Measurements from ENCODE around the gene OLFM2. TPM values are rescaled to one million over a fixed set of nuclear protein-coding genes. Genes with fewer than 3 reads are reported as not detected.

Gene OLFM2
- total RNA-seq, 1 experiment from 2014 or later: 9.7 TPM

- ATAC-seq (no peak), DNase-seq (ENCODE audit: low read depth, low spot score) (no peak)
- H3K27ac ChIP-seq (ENCODE audit: low read length): no peak overlapping the region
- no peaks in the 10 kb centered on the region; the same call in 1 of the 2 replicates for H3K27me3 ChIP-seq (ENCODE audit: control insufficient read depth, insufficient read depth, low read length)
- 0 out of 4 replicates have a peak overlapping the region, but pooled peaks of 1 of the 2 experiments have one; percentile 14 for H3K4me3 ChIP-seq (ENCODE audit: low read depth in 2 of 2, low read length in 2 of 2)
- no peaks in the 10 kb centered on the region; the same call in 1 of the 2 replicates for H3K36me3 ChIP-seq (ENCODE audit: control insufficient read depth, insufficient read depth, low read length)
- TF ChIP-seq CTCF (IDR thresholded peaks at IDR 0.05) (no peak), SIN3A (IDR thresholded peaks at IDR 0.05; ENCODE audit: borderline replicate concordance, insufficient read depth, low read depth, low read length) (no peak), POLR2AphosphoS5 (IDR thresholded peaks at IDR 0.05; ENCODE audit: low read depth, low read length) (no peak), REST (IDR thresholded peaks at IDR 0.05; ENCODE audit: insufficient read depth in 1 of 2, low read depth in 2 of 2, low read length in 1 of 2) (no peak), TCF7L2 (IDR thresholded peaks at IDR 0.05; ENCODE audit: low read depth, low read length) (no peak)
- intact Hi-C loops (cut with micrococcal nuclease; ENCODE audit: unreplicated experiment) (no loop called here), in situ Hi-C loops (cut with HindIII; ENCODE audit: low pct_unique_long_range_greater_than_20kb, low sequenced_read_pairs) (no loop called here)
- H3K9me3 ChIP-seq (ENCODE audit: control insufficient read depth, insufficient read depth, low read depth, low read length): no peaks in the 10 kb centered on the region
- no TSS peak for BruUV-seq (replicated peaks)
- no peaks in the 10 kb centered on the region for H3K4me1 ChIP-seq (ENCODE audit: control insufficient read depth, insufficient read depth, low read length)
- ChIA-PET CTCF (no interaction called here), POLR2A (no interaction called here)
Observed at GRCh38 chr19:9937001-9937411, 691 bp upstream of the OLFM2 start.

- TF ChIP-seq TCF7L2 (IDR thresholded peaks at IDR 0.05; ENCODE audit: low read depth, low read length) (no peak), REST (IDR thresholded peaks at IDR 0.05; ENCODE audit: insufficient read depth in 1 of 2, low read depth in 2 of 2, low read length in 1 of 2) (no peak), SIN3A (IDR thresholded peaks at IDR 0.05; ENCODE audit: borderline replicate concordance, insufficient read depth, low read depth, low read length) (no peak), CTCF (IDR thresholded peaks at IDR 0.05) (no peak)
- BruUV-seq (replicated peaks): no TSS peak
- H3K36me3 ChIP-seq (ENCODE audit: control insufficient read depth, insufficient read depth, low read length): no peaks in the 10 kb centered on the region; the same call in 1 of the 2 replicates
- H3K4me3 ChIP-seq (ENCODE audit: low read depth in 2 of 2, low read length in 2 of 2): 0 out of 4 replicates have a peak overlapping the region, but pooled peaks of 1 of the 2 experiments have one; percentile 8
- DNase-seq (ENCODE audit: low read depth, low spot score) (no peak), ATAC-seq (no peak)
- intact Hi-C loops (cut with micrococcal nuclease; ENCODE audit: unreplicated experiment): loop anchor here (2.0 kb wide), 1 partner anchor 91 kb away; no protein-coding TSS in a partner anchor
- ChIA-PET CTCF (interaction anchor here (0.6 kb wide), 1 partner anchor 382 kb away, joined by 3 read pairs; no protein-coding TSS in a partner anchor), POLR2A (interaction anchor here (0.6 kb wide), 1 partner anchor 64 kb away, joined by 6 read pairs; no protein-coding TSS in a partner anchor)
- in situ Hi-C loops (cut with HindIII; ENCODE audit: low pct_unique_long_range_greater_than_20kb, low sequenced_read_pairs): no loop called here
- H3K27ac ChIP-seq (ENCODE audit: low read length): no peak overlapping the region
- H3K4me1 ChIP-seq (ENCODE audit: control insufficient read depth, insufficient read depth, low read length): no peaks in the 10 kb centered on the region
- no peaks in the 10 kb centered on the region; the same call in 1 of the 2 replicates for H3K27me3 ChIP-seq (ENCODE audit: control insufficient read depth, insufficient read depth, low read length)
- no peaks in the 10 kb centered on the region for H3K9me3 ChIP-seq (ENCODE audit: control insufficient read depth, insufficient read depth, low read depth, low read length)
Observed at GRCh38 chr19:9935506-9936325, 599 bp downstream of the OLFM2 start.
